HUES6 (cell line): Measurements from ENCODE around the gene RPL9.
A peak's percentile ranks its signal among the peaks of the same experiment; 100 is the strongest.

Source experiments
- H3K27ac ChIP-seq: 2 replicates; pipeline ENCODE4 v1.7.0; 2013; ENCODE audit warnings: low read depth, mild to moderate bottlenecking, low read length, inconsistent platforms
- H3K27me3 ChIP-seq: 2 replicates; pipeline ENCODE4 v1.6.1; 2013; ENCODE audit warnings: low read length; ENCODE audit not compliant: control insufficient read depth, insufficient read depth
- H3K36me3 ChIP-seq: 2 replicates; pipeline ENCODE4 v1.6.1; 2013; ENCODE audit warnings: low read length; ENCODE audit not compliant: control insufficient read depth, insufficient read depth
- H3K4me1 ChIP-seq: 2 replicates; pipeline ENCODE4 v1.6.1; 2013; ENCODE audit warnings: low read length; ENCODE audit not compliant: control insufficient read depth, insufficient read depth
- H3K4me3 ChIP-seq: 2 replicates; pipeline ENCODE4 v1.5.1; 2013; ENCODE audit warnings: low read depth, low read length
- H3K9ac ChIP-seq: one replicate; pipeline ENCODE4 v1.6.1; 2013; ENCODE audit warnings: mild to moderate bottlenecking, low read length
- H3K9me3 ChIP-seq: 2 replicates; pipeline ENCODE4 v1.6.1; 2013; ENCODE audit warnings: low read depth, low read length; ENCODE audit not compliant: control insufficient read depth, insufficient read depth

Gene RPL9

GRCh38 chr4:39486221-39486804 lies 27.6 kb upstream of the RPL9 start:
- Histone ChIP-seq H3K9me3 (peaks cover 6% of the 10 kb centered on the region; the same call in 1 of the 2 replicates), H3K36me3 (no peaks in the 10 kb centered on the region), H3K9ac (no peak overlapping the region), H3K27me3 (no peaks in the 10 kb centered on the region), H3K4me3 (no peak overlapping the region), H3K27ac (no peak overlapping the region), H3K4me1 (no peaks in the 10 kb centered on the region)

- H3K36me3 ChIP-seq, result no peaks in the 10 kb centered on the region
- no peak overlapping the region for H3K27ac ChIP-seq
Measured at GRCh38 chr4:39484582-39485272, 26.0 kb upstream of the RPL9 start.

GRCh38 chr4:39480902-39481695 lies 22.4 kb upstream of the RPL9 start:
- no peak overlapping the region for H3K27ac ChIP-seq
- H3K4me1 ChIP-seq, result no peaks in the 10 kb centered on the region
- peaks cover 6% of the 10 kb centered on the region; the same call in 1 of the 2 replicates for H3K9me3 ChIP-seq
- H3K36me3 ChIP-seq, result peaks cover 10% of the 10 kb centered on the region
- no peak overlapping the region for H3K9ac ChIP-seq
- H3K4me3 ChIP-seq, result no peak overlapping the region
- no peaks in the 10 kb centered on the region for H3K27me3 ChIP-seq

More at GRCh38 chr4:39484582-39485272, 26.0 kb upstream of the RPL9 start:
- H3K27me3 ChIP-seq, result no peaks in the 10 kb centered on the region
- H3K9me3 ChIP-seq, result peaks cover 6% of the 10 kb centered on the region; the same call in 1 of the 2 replicates
- H3K4me1 ChIP-seq, result no peaks in the 10 kb centered on the region
- no peak overlapping the region for H3K4me3 ChIP-seq
- no peak overlapping the region for H3K9ac ChIP-seq

GRCh38 chr4:39480251-39480650 lies 21.5 kb upstream of the RPL9 start:
- Histone ChIP-seq H3K27ac (no peak overlapping the region), H3K36me3 (peaks cover 13% of the 10 kb centered on the region)

GRCh38 chr4:39476187-39476895 lies 17.6 kb upstream of the RPL9 start:
- H3K9me3 ChIP-seq, result no peaks in the 10 kb centered on the region
- no peak overlapping the region for H3K27ac ChIP-seq

More at GRCh38 chr4:39480251-39480650, 21.5 kb upstream of the RPL9 start:
- Histone ChIP-seq H3K9me3 (peaks cover 4% of the 10 kb centered on the region; the same call in 1 of the 2 replicates), H3K4me3 (no peak overlapping the region), H3K27me3 (no peaks in the 10 kb centered on the region), H3K4me1 (no peaks in the 10 kb centered on the region), H3K9ac (no peak overlapping the region)

GRCh38 chr4:39472396-39472795 lies 13.7 kb upstream of the RPL9 start:
- Histone ChIP-seq H3K4me1 (no peaks in the 10 kb centered on the region), H3K27ac (no peak overlapping the region), H3K27me3 (no peaks in the 10 kb centered on the region), H3K9me3 (no peaks in the 10 kb centered on the region), H3K36me3 (peaks cover 47% of the 10 kb centered on the region), H3K4me3 (no peak overlapping the region), H3K9ac (no peak overlapping the region)

More at GRCh38 chr4:39476187-39476895, 17.6 kb upstream of the RPL9 start:
- peaks cover 34% of the 10 kb centered on the region for H3K36me3 ChIP-seq
- no peaks in the 10 kb centered on the region for H3K4me1 ChIP-seq
- no peak overlapping the region for H3K4me3 ChIP-seq
- H3K27me3 ChIP-seq, result no peaks in the 10 kb centered on the region
- no peak overlapping the region for H3K9ac ChIP-seq

- Histone ChIP-seq H3K4me1 (no peaks in the 10 kb centered on the region), H3K4me3 (no peak overlapping the region), H3K9ac (no peak overlapping the region), H3K9me3 (no peaks in the 10 kb centered on the region), H3K36me3 (peaks cover 55% of the 10 kb centered on the region), H3K27ac (no peak overlapping the region), H3K27me3 (no peaks in the 10 kb centered on the region)
Measured at GRCh38 chr4:39470402-39470801, 11.7 kb upstream of the RPL9 start.

- Histone ChIP-seq H3K27me3 (no peaks in the 10 kb centered on the region), H3K36me3 (peaks cover 63% of the 10 kb centered on the region), H3K4me3 (no peak overlapping the region), H3K27ac (peak overlapping the region; percentile 45; the same call in 1 of the 2 replicates), H3K4me1 (no peaks in the 10 kb centered on the region), H3K9me3 (no peaks in the 10 kb centered on the region), H3K9ac (no peak overlapping the region)
Measured at GRCh38 chr4:39469429-39470077, 10.8 kb upstream of the RPL9 start.

GRCh38 chr4:39467464-39467863 lies 8.7 kb upstream of the RPL9 start:
- Histone ChIP-seq H3K9me3 (no peaks in the 10 kb centered on the region), H3K4me1 (no peaks in the 10 kb centered on the region), H3K4me3 (no peak overlapping the region), H3K9ac (no peak overlapping the region), H3K27ac (no peak overlapping the region), H3K36me3 (peaks cover 70% of the 10 kb centered on the region), H3K27me3 (no peaks in the 10 kb centered on the region)

GRCh38 chr4:39466747-39467146 lies 8.0 kb upstream of the RPL9 start:
- no peaks in the 10 kb centered on the region for H3K4me1 ChIP-seq
- no peak overlapping the region for H3K27ac ChIP-seq
- peaks cover 62% of the 10 kb centered on the region for H3K36me3 ChIP-seq
- no peak overlapping the region for H3K4me3 ChIP-seq
- H3K9me3 ChIP-seq, result no peaks in the 10 kb centered on the region
- H3K9ac ChIP-seq, result no peak overlapping the region
- H3K27me3 ChIP-seq, result no peaks in the 10 kb centered on the region
